Lower leg skin (tissue), 4 donors: ENCODE measurements around the gene UBE2B. TPM values are rescaled to one million over a fixed set of nuclear protein-coding genes. Genes with fewer than 3 reads are reported as not detected.
"Not testable (repeated sequence)": the region's sequence is repeated elsewhere in the genome, so short reads cannot be mapped to it uniquely, and the experiment has no call there.

Experiments used
- DNase-seq, 2 donors: peaks; one replicate each; pipeline ENCODE4 v3.0.0-alpha.2; 2019; ENCODE audit warnings: low spot score in 2 of 2
- H3K4me3 ChIP-seq: fragments of 200-600 bp; sonication (generic); 2 replicates; pipeline ENCODE4 v1.5.1; 2017; ENCODE audit warnings: mild to moderate bottlenecking, low read depth; ENCODE audit not compliant: poor library complexity, severe bottlenecking
- CTCF ChIP-seq, 3 donors: fragments of 450-650 bp; IDR thresholded peaks; one replicate each; pipeline ENCODE4 v1.5.1; 2016; ENCODE audit warnings: antibody characterized with exemption in 3 of 3, mild to moderate bottlenecking in 3 of 3, moderate library complexity in 2 of 3
- POLR2A ChIP-seq, 2 donors: fragments of 450-650 bp; IDR thresholded peaks; one replicate each; pipeline ENCODE4 v1.6.1; 2016 to 2017; ENCODE audit warnings: antibody characterized with exemption in 2 of 2, mild to moderate bottlenecking in 1 of 2, moderate library complexity in 1 of 2
- WGBS, 2 donors: methylation state at CpG; one replicate each; pipeline ENCODE4 v1.1.5; 2018; 5-methylcytosine and 5-hydroxymethylcytosine counted together
- intact Hi-C: fragments of 100-400 bp; cut with DNase I; formaldehyde crosslinking; loops from one replicate; pipeline ENCODE4 v1.15.0; 2023; ENCODE audit warnings: low total_unique reads
- total RNA-seq, 4 donors: library from RNA; depleted of rRNA; stranded (reverse); fragments of >200 nt; gene quantifications; one replicate each; pipeline ENCODE4 v1.1.0, GENCODE V29; 2016

Gene UBE2B
- total RNA-seq, 4 donors from 2014 or later: 29.6 to 66.2 (median 43.5) TPM

GRCh38 chr5:134380346-134380745 is 9.0 kb downstream of the UBE2B start:
- intact Hi-C loops: no loop called here
- TF ChIP-seq POLR2A (IDR thresholded peaks at IDR 0.05): no peak
- TF ChIP-seq CTCF (IDR thresholded peaks at IDR 0.05): no peak
- no peak for DNase-seq
- WGBS, 2 donors: 52 to 62% methylated on average over 5 of the region's 5 CpGs
- no peak overlapping the region for H3K4me3 ChIP-seq

DNA sequence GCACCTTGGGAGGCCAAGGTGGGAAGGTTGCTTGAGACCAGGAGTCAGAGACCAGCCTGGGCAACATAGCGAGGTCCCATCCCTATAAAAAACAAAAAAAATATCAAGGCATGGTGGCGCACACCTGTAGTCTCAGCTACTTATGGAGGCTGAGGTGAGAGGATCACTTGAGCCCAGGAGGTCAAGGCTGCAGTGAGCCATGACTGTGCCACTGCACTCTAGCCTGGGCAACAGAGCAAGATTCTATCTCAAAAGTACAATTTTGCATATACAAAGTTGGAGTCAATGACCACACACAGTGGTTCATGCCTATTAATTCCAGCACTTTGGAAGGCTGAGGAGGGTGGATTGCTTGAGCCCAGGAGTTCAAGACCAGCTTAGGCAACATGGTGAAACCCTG is 10.8 kb downstream of the UBE2B start:
- H3K4me3 ChIP-seq, intact Hi-C loops: not testable (repeated sequence)
- 95 to 97% methylated on average over 2 of the region's 2 CpGs for WGBS, 2 donors
- DNase-seq: peak in 1 of 2 donors; percentile 20

DNA sequence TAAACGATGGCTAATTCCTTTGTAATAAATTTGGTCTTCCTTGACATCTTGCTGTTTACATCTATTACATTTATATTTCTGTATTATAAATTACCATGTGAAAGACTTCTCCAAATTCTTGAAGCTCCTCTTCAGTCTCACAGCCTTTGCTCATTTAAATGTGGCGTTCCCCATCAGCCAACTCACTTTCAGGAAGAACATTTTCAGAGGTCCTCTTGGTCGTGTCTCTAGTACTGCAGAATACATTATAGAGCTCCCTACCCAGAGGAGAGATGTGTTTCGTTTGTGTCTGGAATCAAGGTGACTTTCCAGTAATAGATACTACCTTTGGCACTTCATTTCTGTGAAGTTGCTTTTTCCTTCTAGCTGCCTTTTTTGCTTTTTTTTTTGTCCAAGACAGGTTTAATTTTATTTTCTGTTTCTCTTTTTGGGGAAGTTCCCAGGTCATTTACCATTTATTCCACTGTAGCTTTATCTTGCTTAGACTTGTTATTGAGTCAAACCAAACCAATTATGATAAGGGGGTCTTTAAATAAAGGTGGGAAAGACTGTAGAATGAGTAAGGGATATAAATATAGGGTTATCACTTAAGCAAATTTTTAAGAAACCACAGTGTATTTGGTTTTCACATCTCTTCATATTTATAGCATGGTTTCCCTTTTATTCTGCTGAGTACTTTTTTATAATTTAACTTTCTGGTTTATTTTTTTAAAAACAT is 12.8 kb downstream of the UBE2B start:
- no peak overlapping the region for H3K4me3 ChIP-seq
- DNase-seq: no peak
- 66% methylated on average over 4 of the region's 4 CpGs for WGBS, 2 donors
- no peak for TF ChIP-seq CTCF (IDR thresholded peaks at IDR 0.05)
- no peak for TF ChIP-seq POLR2A (IDR thresholded peaks at IDR 0.05)
- intact Hi-C loops: no loop called here

- DNase-seq: no peak
- intact Hi-C loops: no loop called here
- H3K4me3 ChIP-seq: no peak overlapping the region
- 96 to 97% methylated on average over 1 of the region's 1 CpG for WGBS, 2 donors
- TF ChIP-seq CTCF (IDR thresholded peaks at IDR 0.05) (no peak), POLR2A (IDR thresholded peaks at IDR 0.05) (no peak)
Measured at GRCh38 chr5:134387443-134387842, 16.1 kb downstream of the UBE2B start.

GRCh38 chr5:134392301-134392700 is 20.9 kb downstream of the UBE2B start:
- no peak for TF ChIP-seq POLR2A (IDR thresholded peaks at IDR 0.05)
- TF ChIP-seq CTCF (IDR thresholded peaks at IDR 0.05): no peak
- DNase-seq: no peak
- no peak overlapping the region for H3K4me3 ChIP-seq
- intact Hi-C loops: no loop called here
- 84 to 85% methylated on average over 2 of the region's 2 CpGs for WGBS, 2 donors

- peak in 1 of 2 donors; percentile 62 for DNase-seq
- 92% methylated on average over 7 of the region's 7 CpGs for WGBS, 2 donors
- no peak overlapping the region for H3K4me3 ChIP-seq
- TF ChIP-seq CTCF (IDR thresholded peaks at IDR 0.05) (no peak), POLR2A (IDR thresholded peaks at IDR 0.05) (no peak)
- intact Hi-C loops: no loop called here
Measured at GRCh38 chr5:134394932-134395331, 23.6 kb downstream of the UBE2B start.
